Measurements from ENCODE around the gene PTBP3. TPM values are rescaled to one million over a fixed set of nuclear protein-coding genes. Genes with fewer than 3 reads are reported as not detected.

PTBP3 gene
- total RNA-seq, 4 donors from 2014 or later: 33.7 to 89.1 (median 42.4) TPM

DNA sequence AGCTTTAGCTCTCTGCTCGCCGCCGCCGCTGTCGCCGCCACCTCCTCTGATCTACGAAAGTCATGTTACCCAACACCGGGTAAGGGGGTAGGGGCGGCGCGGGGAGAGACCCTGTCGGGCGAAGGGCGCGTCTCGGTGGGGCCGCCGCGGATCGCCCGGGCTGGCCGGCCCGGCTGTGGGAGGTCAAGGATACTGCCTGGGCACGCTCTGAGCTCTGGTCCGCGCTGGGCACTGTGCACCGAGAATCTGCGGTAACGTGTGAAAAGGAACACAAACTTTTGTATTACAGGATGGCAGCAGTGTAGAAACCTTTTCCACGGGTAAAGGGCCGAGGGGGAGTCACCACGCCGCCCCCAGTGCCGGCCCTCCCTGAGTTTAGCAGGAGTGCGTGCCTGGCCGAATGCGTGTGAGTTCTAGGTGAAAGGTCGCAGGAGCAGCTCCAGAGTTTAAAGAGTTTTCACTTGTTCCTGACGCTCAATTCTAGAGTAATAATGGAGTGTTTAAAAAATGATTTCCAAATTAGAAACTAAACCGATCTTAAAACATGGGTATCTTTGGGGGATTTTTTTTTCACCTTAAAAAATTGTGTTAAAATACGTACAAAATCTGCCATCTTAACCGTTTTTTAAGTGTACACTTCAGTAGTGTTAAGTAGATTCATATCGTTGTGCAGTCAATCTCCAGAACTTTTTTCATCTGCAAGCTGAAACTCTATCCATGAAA is 46.8 kb upstream of the PTBP3 start, which contains the start of gene HSDL2:
HSDL2 (plus strand) TSS at position 7 of the 723 bp plus-strand sequence; CDS start at position 63, 56 bp downstream.
- H3K27me3 ChIP-seq: no peaks in the 10 kb centered on the region
- DNase-seq: peak in 1 of 2 donors; percentile 59
- peaks cover 37 to 45% of the 10 kb centered on the region in 2 donors for H3K4me1 ChIP-seq
- no peaks in the 10 kb centered on the region for H3K9me3 ChIP-seq
- intact Hi-C loops (cut with DNase I): no loop called here
- H3K36me3 ChIP-seq: no peaks in the 10 kb centered on the region
- peak within 1 kb of the TSS; percentile 60 to 94 (median 84) for H3K4me3 ChIP-seq (replicated peaks in 1 of 3)
- WGBS, 2 donors: 0% methylated on average over 35 to 43 of the region's 43 CpGs
- H3K27ac ChIP-seq: peak within 1 kb of the TSS; percentile 96 to 100 (median 99)
- TF ChIP-seq POLR2A (IDR thresholded peaks at IDR 0.05): peak in 1 of 2 donors; percentile 67
- TF ChIP-seq, protein P1, sequence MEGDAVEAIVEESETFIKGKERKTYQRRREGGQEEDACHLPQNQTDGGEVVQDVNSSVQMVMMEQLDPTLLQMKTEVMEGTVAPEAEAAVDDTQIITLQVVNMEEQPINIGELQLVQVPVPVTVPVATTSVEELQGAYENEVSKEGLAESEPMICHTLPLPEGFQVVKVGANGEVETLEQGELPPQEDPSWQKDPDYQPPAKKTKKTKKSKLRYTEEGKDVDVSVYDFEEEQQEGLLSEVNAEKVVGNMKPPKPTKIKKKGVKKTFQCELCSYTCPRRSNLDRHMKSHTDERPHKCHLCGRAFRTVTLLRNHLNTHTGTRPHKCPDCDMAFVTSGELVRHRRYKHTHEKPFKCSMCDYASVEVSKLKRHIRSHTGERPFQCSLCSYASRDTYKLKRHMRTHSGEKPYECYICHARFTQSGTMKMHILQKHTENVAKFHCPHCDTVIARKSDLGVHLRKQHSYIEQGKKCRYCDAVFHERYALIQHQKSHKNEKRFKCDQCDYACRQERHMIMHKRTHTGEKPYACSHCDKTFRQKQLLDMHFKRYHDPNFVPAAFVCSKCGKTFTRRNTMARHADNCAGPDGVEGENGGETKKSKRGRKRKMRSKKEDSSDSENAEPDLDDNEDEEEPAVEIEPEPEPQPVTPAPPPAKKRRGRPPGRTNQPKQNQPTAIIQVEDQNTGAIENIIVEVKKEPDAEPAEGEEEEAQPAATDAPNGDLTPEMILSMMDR (IDR thresholded peaks at IDR 0.05): no peak

GRCh38 chr9:112379177-112380101 is 46.0 kb upstream of the PTBP3 start:
- Histone ChIP-seq H3K9me3 (no peaks in the 10 kb centered on the region), H3K27me3 (no peaks in the 10 kb centered on the region), H3K27ac (peak overlapping the region; percentile 96 to 100 (median 99)), H3K36me3 (no peaks in the 10 kb centered on the region), H3K4me1 (peaks cover 33 to 39% of the 10 kb centered on the region in 2 donors), H3K4me3 (replicated peaks in 1 of 3) (peak overlapping the region; percentile 60 to 84 (median 62))
- peak; percentile 100 for DNase-seq
- TF ChIP-seq POLR2A (IDR thresholded peaks at IDR 0.05): peak; percentile 83 to 96
- TF ChIP-seq, protein P1 (IDR thresholded peaks at IDR 0.05): peak in 1 of 6 experiments; percentile 28
- 0% methylated on average over 15 to 38 of the region's 57 CpGs for WGBS, 2 donors
- intact Hi-C loops (cut with DNase I): loop anchor here (10.0 kb wide), 1 partner anchor 105 kb away; the partner anchor contains the start of gene KIAA1958

GRCh38 chr9:112378328-112379176 is 45.1 kb upstream of the PTBP3 start:
- no peaks in the 10 kb centered on the region for H3K27me3 ChIP-seq
- WGBS, 2 donors: 13 to 17% methylated on average over 27 of the region's 27 CpGs
- peak overlapping the region; percentile 96 to 100 (median 99) for H3K27ac ChIP-seq
- intact Hi-C loops (cut with DNase I): loop anchor here (10.0 kb wide), 1 partner anchor 106 kb away; the partner anchor contains the start of gene KIAA1958
- peaks cover 24 to 30% of the 10 kb centered on the region in 2 donors for H3K4me1 ChIP-seq
- H3K36me3 ChIP-seq: no peaks in the 10 kb centered on the region
- H3K4me3 ChIP-seq (replicated peaks in 1 of 3): peak overlapping the region; percentile 41 to 84 (median 62)
- DNase-seq: peak; percentile 24
- no peak for TF ChIP-seq POLR2A (IDR thresholded peaks at IDR 0.05)
- TF ChIP-seq, protein P1 (IDR thresholded peaks at IDR 0.05): no peak
- no peaks in the 10 kb centered on the region for H3K9me3 ChIP-seq

GRCh38 chr9:112377684-112378327 is 44.4 kb upstream of the PTBP3 start:
- H3K4me3 ChIP-seq (replicated peaks in 1 of 3): peak overlapping the region in 2 of 3 donors; percentile 0 to 84

More at GRCh38 chr9:112377684-112378327, 44.4 kb upstream of the PTBP3 start:
- Histone ChIP-seq H3K36me3 (no peaks in the 10 kb centered on the region), H3K4me1 (peaks cover 23% of the 10 kb centered on the region in 2 donors), H3K27ac (peak overlapping the region in 2 of 3 donors; percentile 99 to 100), H3K27me3 (no peaks in the 10 kb centered on the region), H3K9me3 (no peaks in the 10 kb centered on the region)
- 55 to 67% methylated on average over 1 of the region's 1 CpG for WGBS, 2 donors
- intact Hi-C loops (cut with DNase I): loop anchor here (10.0 kb wide), 1 partner anchor 107 kb away; the partner anchor contains the start of gene KIAA1958
- no peak for TF ChIP-seq POLR2A (IDR thresholded peaks at IDR 0.05)
- TF ChIP-seq, protein P1 (IDR thresholded peaks at IDR 0.05): no peak
- DNase-seq: no peak
